AG04449 (cell line): ENCODE measurements around the gene SND1.

Experiments used
- CTCF ChIA-PET: fragments of 350-600 bp; formaldehyde crosslinking; extraction: SDS; loops from one replicate; lab custom pipeline; 2021; ENCODE audit warnings: antibody characterized with exemption; lab: Yijun Ruan, JAX
- POLR2A ChIA-PET: fragments of 400-600, 350-600 bp; formaldehyde crosslinking; extraction: SDS; loops from one replicate; lab custom pipeline; 2020; ENCODE audit warnings: antibody characterized with exemption, inconsistent platforms; lab: Yijun Ruan, JAX
- DNase-seq: peaks from one replicate; pipeline ENCODE4 v3.0.0-alpha.2; 2010; ENCODE audit warnings: low read depth, low spot score
- H3K4me3 ChIP-seq: 2 replicates; pipeline ENCODE4 v1.5.1; 2011; ENCODE audit warnings: low read depth, mild to moderate bottlenecking, control low read depth, low read length
- TF ChIP-seq, protein P1 (sequence below): IDR thresholded peaks from one replicate; pipeline ENCODE4 v1.5.1; 2011; ENCODE audit warnings: mild to moderate bottlenecking, moderate library complexity, low read length, control low read depth, inconsistent platforms; ENCODE audit not compliant: insufficient read depth; ENCODE audit errors: missing control alignments

Gene SND1

DNA sequence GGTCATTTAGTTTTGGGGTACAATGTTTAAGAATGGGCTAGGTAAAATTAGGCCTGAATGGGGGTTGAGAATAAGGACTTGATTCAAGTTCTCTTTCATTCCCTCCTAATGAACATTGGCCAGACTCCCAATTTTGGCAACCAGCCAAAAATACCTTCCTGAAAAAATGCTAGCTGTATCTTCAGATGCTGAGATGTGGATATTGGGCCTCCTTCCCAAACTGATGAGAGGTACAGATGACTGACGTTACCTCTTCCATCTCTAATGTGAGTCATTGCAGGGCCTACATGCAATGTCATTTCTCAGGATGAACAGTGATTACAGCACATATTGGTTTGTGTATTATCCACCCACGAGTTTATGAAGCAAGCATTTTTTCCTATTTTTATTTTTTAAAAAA, 151.6 kb downstream of the SND1 start:
- POLR2A ChIA-PET, result no interaction called here
- no peak overlapping the region for H3K4me3 ChIP-seq
- TF ChIP-seq, protein P1, sequence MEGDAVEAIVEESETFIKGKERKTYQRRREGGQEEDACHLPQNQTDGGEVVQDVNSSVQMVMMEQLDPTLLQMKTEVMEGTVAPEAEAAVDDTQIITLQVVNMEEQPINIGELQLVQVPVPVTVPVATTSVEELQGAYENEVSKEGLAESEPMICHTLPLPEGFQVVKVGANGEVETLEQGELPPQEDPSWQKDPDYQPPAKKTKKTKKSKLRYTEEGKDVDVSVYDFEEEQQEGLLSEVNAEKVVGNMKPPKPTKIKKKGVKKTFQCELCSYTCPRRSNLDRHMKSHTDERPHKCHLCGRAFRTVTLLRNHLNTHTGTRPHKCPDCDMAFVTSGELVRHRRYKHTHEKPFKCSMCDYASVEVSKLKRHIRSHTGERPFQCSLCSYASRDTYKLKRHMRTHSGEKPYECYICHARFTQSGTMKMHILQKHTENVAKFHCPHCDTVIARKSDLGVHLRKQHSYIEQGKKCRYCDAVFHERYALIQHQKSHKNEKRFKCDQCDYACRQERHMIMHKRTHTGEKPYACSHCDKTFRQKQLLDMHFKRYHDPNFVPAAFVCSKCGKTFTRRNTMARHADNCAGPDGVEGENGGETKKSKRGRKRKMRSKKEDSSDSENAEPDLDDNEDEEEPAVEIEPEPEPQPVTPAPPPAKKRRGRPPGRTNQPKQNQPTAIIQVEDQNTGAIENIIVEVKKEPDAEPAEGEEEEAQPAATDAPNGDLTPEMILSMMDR, result no peak
- no peak for DNase-seq
- CTCF ChIA-PET, result interaction anchor here (0.9 to 2.7 kb wide), 2 partner anchors 8 to 11 kb away, joined by 3 to 13 read pairs; no protein-coding TSS in a partner anchor

DNA sequence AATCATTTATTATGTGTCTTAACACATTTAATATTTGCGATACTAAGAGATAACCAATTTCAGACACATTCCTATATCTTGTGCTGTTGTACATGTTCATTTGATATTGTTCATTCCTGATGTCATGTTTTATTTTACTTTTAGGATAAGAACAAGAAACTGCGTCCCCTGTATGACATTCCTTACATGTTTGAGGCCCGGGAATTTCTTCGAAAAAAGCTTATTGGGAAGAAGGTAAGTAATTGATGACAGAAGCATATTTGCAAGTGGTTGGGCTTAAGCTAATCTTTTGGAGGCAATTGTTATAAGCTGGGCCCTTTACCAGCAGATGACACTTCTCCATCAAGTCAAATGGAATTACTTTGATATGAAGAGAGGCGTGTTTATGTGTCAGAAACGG, 155.3 kb downstream of the SND1 start:
- ChIA-PET POLR2A (no interaction called here), CTCF (interaction anchor here (1.3 kb wide), 1 partner anchor 33 kb away, joined by 3 read pairs; no protein-coding TSS in a partner anchor)
- TF ChIP-seq, protein P1, result no peak
- DNase-seq, result no peak
- H3K4me3 ChIP-seq, result no peak overlapping the region

DNA sequence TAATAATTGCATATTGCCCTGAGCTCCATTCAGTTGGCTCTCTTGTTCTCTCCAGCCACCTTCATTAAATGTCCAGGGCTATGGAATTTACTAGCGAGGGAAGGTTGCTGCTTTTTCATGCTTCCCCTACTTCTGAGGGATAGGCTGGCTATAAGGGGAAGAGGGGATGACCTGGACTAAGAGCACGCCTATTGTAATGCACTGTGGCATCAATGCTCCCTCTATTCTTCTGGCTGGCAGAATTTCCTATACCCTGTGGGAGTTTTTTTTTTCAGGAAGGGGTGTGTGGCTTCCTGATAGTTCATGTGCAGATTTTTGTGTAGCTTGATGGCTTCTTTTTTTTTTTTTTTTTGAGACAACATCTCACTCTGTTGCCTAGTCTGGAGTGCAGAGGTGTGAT, 155.8 kb downstream of the SND1 start:
- POLR2A ChIA-PET, result no interaction called here
- TF ChIP-seq, protein P1, result no peak
- CTCF ChIA-PET, result interaction anchor here (1.3 kb wide), 1 partner anchor 34 kb away, joined by 3 read pairs; no protein-coding TSS in a partner anchor
- no peak for DNase-seq
- H3K4me3 ChIP-seq, result no peak overlapping the region

DNA sequence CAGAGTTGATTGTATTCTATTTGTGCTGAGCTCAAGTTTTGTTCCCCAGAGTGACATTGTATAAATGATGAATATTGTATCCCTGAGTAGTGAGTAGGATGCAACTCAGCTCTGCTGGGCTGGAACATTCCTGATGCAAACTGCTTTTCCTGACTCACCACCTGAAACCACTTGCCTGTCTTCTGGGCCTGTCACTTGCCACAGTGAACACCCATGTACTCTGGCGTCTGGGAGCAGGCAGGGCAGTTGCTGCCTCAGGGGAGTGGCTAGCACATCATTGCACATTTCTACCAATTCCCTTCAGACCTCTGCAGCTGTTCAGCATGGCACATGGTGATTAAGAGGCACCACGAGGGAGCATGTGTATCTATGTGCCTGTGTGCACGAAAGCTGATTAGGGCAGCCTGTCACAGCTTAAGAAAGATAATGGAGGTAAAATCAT, 157.3 kb downstream of the SND1 start:
- TF ChIP-seq, protein P1, result no peak
- DNase-seq, result no peak
- CTCF ChIA-PET, result interaction anchor here (0.8 to 1.6 kb wide), 3 partner anchors 17 to 100 kb away, joined by 3 to 8 read pairs (median 3); no protein-coding TSS in a partner anchor
- H3K4me3 ChIP-seq, result no peak overlapping the region
- POLR2A ChIA-PET, result no interaction called here

DNA sequence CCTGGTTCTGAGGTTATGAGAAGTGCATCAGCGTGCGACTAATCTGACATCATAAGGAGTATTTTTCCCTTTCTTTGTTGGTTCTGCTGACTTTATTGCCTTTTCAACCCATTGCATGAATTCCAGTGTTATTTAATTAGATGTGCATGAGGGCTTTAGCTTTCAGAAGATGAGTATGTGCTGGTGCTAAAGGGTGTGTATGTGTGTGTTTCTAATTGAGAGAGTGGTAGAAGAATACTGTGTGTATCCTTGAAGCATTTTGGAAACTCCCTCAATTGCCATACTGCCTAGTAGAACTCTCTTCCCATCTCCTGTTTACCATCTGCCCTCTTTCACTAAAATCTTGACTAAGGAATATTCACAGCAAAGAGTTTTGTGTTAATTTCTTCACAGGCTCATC, 158.1 kb downstream of the SND1 start:
- ChIA-PET CTCF (interaction anchor here (1.6 kb wide), 1 partner anchor 17 kb away, joined by 8 read pairs; no protein-coding TSS in a partner anchor), POLR2A (no interaction called here)
- DNase-seq, result no peak
- no peak overlapping the region for H3K4me3 ChIP-seq
- TF ChIP-seq, protein P1, result no peak

DNA sequence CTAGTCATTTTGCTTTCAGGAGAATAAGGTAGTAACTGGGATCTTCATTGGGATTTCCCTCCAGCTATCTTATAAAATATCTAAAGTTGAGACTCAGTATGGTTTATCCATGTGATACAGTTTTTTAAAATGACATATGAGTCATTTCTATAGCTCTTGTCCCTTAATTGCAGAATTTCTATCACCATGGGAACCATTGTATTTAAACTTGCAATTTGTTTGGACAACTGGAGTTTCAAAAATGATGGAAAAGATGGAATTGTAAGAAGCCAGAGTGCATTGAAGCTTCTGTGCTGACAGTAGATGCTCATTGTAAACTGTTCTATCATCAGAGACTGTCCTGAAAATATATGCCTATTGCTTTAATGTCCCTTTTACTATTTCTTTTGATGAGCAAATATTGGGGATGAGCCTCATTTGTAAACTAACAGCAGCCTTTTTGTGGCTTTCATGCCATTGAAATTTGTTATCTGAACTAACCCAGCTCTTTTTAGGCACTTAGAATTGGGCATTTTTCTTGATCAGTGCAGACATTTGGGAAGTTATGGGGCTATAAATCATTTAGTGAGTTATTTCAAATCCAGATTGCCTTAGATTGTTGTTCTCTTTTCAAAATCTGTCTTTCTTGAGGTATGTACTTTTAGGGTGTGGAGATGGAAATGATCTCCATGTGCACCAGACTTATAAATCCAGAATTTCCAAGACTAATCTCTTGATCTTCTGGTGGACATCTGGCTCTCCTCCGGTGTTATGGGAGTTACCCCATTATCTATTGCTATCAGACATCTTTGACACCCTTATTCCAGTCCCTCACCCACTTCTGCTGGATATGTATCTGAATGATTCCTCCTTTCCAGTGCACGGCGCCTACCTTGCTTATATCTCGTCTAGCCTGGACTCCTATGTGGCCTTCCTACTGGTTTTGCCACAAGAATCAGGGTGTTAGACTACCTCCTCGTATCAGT, 159.0 kb downstream of the SND1 start:
- POLR2A ChIA-PET, result no interaction called here
- no peak overlapping the region for H3K4me3 ChIP-seq
- DNase-seq, result no peak
- CTCF ChIA-PET, result interaction anchor here (0.7 to 1.0 kb wide), 2 partner anchors 19 to 398 kb away, joined by 3 read pairs; no protein-coding TSS in a partner anchor
- TF ChIP-seq, protein P1, result no peak
